ENCODE data around the gene SAMD11.

- no peak for TF ChIP-seq POLR2A (IDR thresholded peaks at IDR 0.05)
- TF ChIP-seq CTCF (IDR thresholded peaks at IDR 0.05): no peak
These were observed 36.1 kb downstream of the SAMD11 start for GRCh38 chr1:959731-960362.
